ENCODE data around the gene PLCH2.

GRCh38 chr1:2507744-2508155 lies 31.7 kb downstream of the PLCH2 start:
- TF ChIP-seq POLR2AphosphoS5 (IDR thresholded peaks at IDR 0.05; ENCODE audit: borderline replicate concordance, low read depth, low read length) (no peak; the same call in 1 of the 2 replicates), EZH2 (IDR thresholded peaks at IDR 0.05) (no peak), FOXP2 (optimal IDR thresholded peaks at IDR 0.05; ENCODE audit: control extremely low read depth, extremely low read length, insufficient read depth) (no peak)
